HG03354 (cell line): ENCODE measurements around the gene HLX.

Source experiments
- ATAC-seq: cut with Tn5 transposase; IDR thresholded peaks from one replicate; pipeline ENCODE4 v1.9.1; 2021; ENCODE audit warnings: mild to moderate bottlenecking; ENCODE audit not compliant: unreplicated experiment, poor library complexity, severe bottlenecking

Gene HLX

DNA sequence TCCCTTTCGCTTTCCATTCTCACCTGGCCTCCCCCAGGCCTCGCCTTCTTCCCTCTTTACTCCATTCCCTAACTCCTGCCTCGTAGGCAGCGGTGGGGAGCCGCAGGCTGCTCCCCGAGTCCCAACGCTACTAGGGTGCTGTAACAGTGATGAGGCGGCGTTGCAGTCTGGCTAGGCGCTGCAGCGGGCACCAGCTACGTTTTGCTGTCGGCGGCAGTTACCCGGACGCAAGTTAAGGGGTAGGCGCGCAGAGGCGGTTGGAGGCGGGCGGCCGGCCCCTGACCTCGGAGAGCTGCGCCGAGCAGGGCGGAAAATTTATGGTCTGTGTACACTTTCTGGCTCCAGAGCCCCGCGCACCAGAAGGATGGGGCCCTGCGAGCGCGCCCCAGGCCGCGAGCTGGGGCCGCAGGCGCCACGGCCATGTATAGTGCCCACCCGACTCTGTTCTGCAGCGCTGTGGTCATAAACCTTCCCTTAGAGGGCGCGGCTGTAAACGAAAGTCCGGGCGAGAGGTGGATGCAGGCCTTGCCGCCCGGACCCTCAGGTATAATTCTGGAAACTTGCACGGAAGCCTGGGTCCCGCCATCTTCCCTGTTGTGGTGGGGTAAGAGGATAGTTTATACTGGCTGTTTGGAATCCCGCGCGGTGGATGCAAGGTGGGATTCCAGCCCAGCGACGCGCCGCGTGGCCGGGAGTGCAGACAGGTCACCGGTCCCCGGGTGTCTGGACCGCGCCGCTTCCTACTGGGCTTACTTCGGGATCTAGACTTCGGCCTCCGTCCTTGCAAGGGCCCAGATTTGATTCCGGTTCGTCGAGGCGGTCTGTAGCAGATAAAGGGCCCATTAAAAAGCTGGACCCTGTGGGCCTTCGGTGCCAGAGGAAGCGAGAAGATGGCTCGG is 15.0 kb downstream of the HLX start:
- no peak for ATAC-seq

DNA sequence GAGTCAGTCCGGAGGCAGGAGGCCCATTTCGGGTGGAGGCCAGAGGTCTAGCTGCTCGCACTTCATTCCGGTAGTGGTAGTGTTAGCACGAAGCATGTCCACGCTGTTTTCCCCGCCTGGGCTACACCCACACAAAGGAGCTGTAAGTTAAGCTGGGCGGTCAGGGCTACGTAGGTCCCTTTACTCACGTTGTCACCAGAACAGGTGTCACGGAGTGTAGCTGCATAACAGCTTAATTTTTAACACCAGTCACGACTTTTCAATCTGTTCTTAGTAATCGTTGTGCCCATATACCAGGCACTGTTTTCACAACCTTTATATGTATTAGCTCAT is 15.6 kb downstream of the HLX start:
- ATAC-seq: no peak

DNA sequence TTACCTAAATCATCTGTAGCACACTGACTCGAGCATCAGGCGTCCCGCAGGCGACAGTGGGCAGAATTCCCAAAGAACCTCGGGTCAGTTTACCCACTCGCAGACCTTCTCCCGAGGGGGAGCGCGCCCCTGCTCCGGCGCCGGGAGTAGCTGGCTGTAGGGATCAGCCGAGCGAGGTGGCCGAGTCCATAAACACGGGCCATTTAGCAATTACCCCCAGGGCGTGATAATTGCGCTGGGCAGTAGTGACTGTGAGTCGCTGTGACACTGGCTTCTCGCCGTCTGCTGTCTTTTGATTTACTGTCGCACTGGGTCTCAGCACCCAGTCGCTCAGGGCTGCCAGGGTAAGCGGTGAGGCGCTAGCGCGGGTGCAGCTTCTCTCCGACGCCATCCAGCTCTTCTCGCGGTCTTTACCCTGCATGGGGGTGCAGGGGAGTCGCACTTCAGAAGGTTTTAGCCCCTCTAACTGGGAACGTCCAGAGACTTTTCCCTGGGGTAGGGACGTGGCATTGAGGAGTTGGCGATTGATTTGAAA is 16.2 kb downstream of the HLX start:
- no peak for ATAC-seq

DNA sequence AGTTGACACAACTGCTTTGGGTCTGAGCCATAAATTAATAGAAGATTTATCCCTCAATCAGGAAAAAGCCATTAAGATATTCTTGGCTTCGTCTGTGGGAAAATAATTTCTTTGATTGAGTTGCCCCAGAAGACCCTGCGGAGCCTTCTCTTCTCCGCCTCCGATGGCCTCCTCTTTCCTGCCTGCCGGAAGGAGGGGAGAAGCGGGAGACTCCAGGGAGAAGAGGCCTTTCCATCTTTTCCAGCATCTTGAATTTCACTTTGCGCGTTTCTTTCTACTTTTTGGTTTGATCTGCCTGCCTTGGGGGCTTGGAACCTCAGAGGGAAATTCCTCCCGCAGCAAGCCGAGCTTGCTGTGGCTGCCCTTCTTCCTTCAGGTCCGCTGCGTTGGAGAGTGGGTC is 16.8 kb downstream of the HLX start:
- no peak for ATAC-seq

DNA sequence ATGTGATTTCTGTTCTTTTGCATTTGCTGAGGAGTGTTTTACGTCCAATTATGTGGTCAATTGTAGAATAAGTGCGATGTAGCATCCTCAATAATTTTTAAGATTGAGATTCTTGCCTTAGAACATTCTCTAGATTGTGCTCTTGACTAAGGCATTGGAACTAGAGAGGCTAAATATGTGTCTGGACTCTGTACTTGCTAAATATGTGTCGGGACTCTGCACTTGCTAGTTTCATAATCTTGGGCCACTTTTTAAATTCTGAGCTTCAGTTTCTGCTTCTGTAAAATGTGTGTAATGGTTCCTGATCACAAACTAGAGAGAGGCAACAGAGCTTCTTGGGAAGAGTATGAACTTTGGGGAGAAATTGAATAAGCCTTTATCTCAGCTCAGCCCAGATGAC is 21.6 kb downstream of the HLX start:
- ATAC-seq: no peak

DNA sequence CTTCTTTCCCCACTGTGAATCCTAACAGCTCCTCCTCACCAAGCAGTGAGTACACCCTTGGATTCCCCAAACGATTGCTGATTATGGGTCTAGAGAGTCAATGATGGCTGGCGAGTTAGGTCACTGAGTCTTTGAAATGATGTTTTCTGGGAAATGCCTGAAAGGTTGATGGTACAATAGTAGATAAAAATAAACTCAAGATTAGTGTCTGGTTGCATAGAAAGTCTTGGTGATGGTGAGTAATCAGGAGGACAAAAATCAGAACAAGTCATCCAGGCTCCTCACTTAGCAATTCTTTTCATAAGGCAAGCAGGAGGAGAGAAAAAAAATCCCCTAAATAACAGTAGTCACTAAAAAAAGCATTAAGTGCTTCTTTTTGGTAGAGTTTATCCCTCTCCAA is 22.6 kb downstream of the HLX start:
- no peak for ATAC-seq

DNA sequence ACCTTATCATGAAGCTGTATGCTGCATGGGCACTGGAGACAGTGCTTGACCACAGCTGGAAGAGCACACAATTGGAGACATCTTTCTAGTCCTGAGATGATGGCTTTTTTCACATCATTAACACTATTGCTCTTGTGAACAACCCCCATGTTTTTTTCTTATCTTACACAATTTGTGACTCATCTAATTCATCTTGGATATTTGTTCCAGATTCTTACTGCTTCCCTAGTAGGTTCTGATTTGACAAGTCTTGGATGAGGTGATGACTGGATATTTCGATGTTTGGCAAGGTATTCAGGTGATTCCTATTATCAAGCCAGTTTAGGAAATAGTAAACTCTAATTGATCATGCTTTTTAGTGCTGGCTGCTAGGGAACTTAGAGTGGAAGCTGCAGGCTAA is 23.7 kb downstream of the HLX start:
- ATAC-seq: no peak

DNA sequence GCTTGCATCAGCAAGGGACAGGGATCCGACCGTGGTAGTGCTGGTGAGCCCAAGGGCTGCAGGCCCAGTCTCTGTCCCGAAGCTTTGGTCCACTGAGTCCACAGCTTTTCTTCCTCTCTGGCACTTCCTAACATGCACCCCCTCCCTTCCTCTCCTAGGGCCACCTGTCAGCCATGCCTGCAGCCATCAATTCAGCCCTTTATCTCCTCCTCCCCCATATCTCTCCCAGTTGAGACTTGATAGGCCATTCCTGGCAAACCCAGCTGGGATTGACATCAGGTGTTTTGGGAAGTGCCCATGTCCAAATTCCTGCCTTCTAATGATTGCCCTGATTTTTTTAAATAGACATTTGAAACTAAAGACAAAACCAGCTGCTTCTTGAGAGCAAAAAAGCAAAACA is 25.6 kb downstream of the HLX start:
- ATAC-seq: no peak

DNA sequence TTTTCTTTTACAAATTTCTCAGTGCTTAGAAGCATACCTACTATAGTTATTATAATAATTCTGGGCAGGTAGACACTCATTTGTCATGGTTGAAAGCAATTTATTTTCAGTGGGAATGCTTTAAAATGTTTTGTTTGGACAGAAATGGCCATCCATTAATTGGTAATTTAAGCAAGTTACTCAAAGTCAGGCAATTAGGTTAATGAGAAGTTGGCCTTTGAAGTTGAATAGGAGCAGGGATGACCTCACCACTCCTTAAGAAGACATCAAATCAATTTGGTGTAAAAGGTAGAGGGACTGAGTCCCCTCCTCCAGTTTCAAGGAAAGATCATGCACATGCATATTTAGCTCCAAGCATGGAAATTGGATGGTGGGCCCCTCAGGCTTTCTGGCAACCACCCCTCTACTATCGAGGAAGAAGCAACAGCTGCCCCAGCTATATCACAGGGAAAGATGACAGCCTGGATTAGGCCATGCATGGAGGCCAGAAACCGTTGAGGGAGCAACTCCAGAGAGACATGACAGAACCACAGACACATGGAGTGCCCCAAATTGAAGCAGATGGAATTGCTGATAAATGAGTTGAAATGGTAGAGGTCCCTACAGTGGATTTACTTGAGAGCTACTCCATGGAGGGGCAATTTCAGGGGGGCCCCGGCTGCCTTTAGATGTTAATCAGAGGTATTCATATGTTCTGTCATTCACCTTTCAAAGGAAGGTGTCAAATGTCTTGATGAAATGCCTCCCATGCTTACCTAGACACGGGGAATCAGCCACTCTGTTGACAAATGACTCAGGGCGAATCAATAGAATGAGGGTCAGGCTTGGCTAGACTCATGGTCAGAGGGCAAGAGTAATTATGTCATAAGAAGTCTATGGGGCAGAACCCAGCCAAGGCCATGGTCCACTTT is 26.7 kb downstream of the HLX start:
- ATAC-seq: no peak

DNA sequence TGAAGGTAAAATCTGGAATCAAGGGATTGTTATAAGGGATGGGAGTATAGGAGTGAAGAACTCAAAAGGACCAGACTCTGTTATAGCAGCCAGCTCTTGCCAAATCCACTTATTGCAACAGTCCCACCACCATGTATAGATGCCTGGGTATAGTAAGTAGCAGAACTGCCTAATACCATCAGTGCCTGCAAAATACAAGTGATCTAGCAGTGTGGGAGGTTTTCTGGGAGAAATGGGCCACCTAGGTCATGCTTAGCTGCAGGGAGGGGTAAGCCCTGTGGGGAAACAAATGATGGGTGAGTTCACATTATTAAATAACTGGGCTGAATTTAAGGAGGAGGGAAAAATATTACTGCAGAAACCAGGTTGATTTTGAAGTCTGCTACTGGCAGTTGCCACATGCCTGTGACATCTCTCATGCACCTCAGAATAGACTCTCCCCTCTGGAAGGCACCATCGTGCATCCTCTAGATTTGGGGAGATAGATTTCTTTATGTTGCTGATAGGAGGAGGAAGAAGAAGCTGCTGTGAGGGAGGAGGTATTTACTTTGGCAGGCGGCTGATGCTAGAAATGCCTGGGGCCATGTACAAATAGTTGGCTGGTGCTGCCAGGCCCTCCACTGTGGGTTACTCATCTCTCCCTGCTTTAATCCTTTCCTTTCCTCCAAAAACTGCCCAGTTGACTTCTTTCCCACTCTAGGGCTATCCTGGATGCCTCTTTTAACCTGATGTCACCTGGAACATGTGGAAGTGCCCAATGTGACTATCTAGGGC is 27.5 kb downstream of the HLX start:
- no peak for ATAC-seq

DNA sequence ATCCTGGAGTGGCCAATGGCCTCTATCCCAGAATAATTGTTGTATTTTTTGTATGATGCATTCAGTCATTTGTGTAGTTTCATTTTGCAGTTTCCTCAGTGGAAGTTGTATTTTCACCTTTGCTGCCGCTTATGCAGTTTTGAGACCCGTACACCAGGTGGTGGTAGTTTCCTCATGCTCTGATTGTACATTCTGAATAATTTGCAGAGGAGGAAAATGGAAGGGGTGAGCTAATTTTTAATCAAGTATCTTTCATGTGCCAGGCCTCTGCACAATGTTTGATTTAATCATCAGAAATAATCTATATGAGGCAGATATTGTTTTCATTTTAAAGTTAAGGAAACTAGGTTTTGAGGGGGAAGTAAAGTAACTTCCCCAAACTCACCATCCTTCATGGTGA is 29.5 kb downstream of the HLX start:
- ATAC-seq: no peak

DNA sequence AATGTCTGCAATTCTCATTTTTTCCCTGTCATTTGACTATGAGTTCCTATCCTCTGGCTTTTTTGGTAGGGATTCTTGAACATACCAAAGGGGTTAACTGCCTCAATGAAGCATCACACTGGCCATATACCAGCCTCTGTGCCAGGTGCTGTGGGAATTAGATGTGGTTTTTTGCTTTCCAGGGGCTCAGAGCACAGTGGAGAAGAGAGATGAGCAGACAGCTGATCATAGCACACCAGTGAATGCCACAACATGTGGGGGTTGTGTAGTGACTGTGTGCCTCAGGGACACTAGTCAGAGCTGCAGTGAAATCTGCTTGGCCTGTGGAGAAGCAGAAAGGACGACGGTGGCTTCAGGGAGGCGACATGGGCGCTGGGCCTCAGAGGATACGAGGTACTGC is 30.8 kb downstream of the HLX start:
- ATAC-seq: no peak

DNA sequence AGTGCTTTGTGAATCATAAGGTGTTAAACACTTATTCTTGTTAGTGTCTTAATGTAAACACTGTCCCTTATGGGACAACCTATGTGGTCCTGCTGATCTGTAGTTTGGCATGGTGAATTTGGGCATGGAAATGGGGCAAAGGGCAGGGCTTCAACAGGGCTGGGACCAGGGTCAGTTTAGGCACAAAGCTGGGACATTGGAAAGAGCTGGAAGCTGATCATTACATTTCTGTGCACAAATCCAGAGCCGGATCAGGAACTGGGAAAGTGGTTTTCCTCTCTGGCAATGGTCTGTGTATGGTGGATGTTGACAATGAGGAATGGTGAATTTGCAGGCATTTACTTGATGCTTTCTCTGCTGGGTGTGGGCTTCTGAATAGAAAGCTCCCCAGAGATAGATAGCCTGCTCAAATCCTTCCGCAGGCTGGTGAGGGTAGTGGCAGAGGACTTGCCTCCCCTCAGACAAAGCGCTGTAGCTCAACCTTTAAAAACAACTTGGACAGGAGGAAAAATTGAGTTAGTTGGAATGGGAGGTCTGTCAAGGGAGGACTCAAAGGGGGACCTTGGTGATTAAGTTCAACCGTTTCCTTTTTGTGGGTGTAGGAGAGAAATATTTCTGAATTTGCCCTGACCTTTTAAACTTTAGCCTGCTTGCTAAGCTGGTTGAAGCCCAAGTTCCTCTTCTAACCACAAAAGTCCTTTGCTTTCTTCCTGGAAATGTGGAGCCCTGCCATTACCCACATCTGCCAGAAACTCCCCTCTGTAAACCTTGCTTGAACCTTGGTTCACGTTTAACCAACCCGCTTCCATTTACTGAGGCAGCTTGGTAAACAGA is 35.3 kb downstream of the HLX start:
- no peak for ATAC-seq

DNA sequence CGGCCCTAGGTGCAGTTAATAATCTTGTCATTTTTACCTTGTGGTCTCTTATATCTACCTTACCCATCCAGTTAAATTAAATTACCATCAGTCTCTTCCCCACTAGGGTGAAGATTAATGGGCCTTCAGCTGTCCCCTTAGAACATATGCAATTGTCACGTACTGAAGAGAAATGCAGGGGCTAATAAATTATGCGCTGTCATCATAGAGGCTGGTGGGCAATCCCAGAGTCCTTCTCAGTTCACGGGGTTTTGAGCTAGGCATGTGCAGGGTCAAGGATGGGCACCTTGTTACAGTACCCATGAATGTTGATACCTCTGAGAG is 35.8 kb downstream of the HLX start:
- no peak for ATAC-seq

DNA sequence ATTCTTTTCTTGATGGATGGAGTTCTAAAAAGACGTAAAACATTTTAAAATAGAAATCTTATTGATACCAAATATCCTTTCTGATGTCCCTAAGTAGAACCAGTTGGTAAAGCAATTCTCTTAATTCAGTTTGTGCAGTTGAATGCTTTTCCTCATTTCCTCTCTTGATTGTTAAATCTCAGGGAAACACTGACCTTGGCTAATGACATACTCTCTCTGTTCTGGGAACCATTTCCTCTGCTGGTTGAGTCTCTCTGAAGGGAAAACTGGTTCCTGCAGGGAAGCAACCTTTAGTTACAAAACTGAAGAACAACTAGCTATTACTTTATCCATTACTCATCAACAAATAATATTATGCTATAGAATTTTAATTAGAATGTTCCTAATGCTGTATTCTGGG is 36.7 kb downstream of the HLX start:
- ATAC-seq: no peak

DNA sequence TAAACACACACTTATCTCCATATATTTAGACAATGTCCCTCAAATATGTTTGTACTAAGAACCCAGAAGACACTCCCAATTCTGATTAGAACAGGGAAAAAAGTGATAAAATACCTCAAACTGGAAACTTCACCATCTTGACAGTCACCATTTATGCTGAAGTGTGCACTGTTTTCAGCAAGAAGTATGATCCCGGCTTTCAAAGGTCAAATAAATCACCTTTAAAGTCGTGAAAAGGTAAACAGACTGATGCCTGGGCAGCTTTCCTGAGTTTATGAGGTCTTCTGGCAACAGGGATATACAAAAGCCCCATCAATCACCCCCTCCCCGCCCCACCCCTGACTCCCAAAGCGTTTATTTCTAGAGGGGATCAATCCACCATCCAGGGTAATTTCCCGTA is 37.9 kb downstream of the HLX start:
- no peak for ATAC-seq

DNA sequence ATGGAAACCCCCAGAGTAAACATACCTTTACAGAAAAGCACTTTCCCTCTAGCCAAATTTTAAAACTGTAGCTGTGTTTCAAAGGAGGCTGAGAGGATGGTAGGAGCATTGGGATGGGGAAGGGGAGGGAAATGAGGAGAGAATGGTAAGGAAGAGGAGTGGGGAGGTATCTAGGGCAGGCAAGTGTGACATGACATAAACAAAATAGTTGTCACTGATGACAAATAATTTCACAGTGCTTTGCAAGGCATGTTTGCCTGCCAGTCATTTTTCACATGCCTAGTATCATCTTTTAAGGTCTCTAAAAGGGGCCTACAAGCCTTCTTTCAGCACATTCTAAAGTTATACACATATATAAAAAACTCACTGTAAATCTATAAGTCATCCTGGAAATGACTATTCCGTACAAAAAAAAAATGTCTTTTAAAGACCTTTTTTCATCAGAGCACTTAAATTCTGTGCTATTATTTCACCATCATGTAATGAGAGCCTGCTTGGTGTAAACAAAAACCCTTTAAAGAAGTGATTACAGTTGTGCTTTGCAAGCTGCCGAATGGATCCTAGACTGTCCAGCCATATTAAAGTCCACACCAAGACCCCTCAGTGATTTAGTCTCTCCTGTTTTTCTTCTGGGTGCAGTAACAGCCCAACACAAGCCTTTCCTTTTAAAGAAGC is 38.4 kb downstream of the HLX start:
- ATAC-seq: no peak

DNA sequence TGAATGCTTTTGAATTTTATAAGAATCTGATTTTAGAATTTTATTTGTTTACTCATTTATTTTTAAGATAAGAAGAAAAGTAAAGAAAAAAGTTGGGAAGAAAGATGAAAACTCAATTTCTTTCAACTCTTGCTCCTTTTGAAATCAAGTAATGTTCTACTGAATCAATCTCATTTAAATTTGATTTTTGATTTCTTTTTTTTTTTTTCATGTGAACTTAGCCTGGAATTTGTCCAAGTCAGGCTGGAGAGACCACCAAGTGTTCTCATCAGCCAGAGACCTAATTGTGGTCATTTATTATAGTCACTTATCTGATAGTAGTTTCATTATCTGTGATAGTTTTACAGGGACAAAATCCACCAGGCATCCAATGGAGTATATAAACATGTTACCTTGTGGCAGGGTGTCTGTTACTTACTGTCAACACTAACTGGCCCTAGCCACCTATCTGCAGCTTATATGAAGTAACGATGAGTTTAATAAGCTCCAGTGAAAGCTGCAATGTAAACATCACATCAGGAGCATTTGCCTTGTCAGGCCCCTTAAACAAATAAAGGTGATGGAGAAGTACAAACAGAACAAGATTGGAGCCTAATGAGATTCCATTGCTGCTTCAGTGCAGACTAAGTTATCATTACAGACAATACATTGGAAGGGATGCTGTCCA is 39.2 kb downstream of the HLX start:
- ATAC-seq: no peak
